H1 (cell line): Measurements from ENCODE around the gene BUB1B. TPM values are rescaled to one million over a fixed set of nuclear protein-coding genes. Genes with fewer than 3 reads are reported as not detected.

Experiments
- ASH2L ChIP-seq: fragments of 200-600, 300-600 bp; sonication (generic); IDR thresholded peaks from one replicate; pipeline ENCODE4 v1.7.1; 2017; ENCODE audit warnings: low read length
- BRCA1 ChIP-seq: IDR thresholded peaks from 2 replicates; pipeline ENCODE4 v1.6.1; 2012; ENCODE audit warnings: low read depth, low read length, improper control_type of control experiment
- CREB1 ChIP-seq: IDR thresholded peaks from 2 replicates; pipeline ENCODE4 v1.6.1; 2012; ENCODE audit warnings: inconsistent platforms
- E2F6 ChIP-seq: IDR thresholded peaks from 2 replicates; pipeline ENCODE4 v1.6.1; 2012; ENCODE audit warnings: inconsistent platforms
- EGR1 ChIP-seq: IDR thresholded peaks from 2 replicates; pipeline ENCODE4 v1.6.1; 2011; ENCODE audit warnings: low read depth, low read length, borderline replicate concordance
- EZH2 ChIP-seq: fragments of 200-600 bp; sonication (generic); IDR thresholded peaks from 2 replicates; pipeline ENCODE4 v1.7.1; 2012; ENCODE audit warnings: low read depth, mild to moderate bottlenecking, moderate library complexity, low read length, inconsistent platforms; ENCODE audit not compliant: severe bottlenecking
- HDAC2 ChIP-seq, 2 experiments: fragments of 300-600 bp in 1 of 2; sonication (generic) in 1 of 2; IDR thresholded peaks; 2 replicates each; pipeline ENCODE4 v1.6.1; 2011 to 2012; ENCODE audit warnings: low read depth in 2 of 2, low read length in 2 of 2, mild to moderate bottlenecking in 2 of 2, moderate library complexity in 2 of 2, borderline replicate concordance in 1 of 2, inconsistent platforms in 1 of 2
- MAFK ChIP-seq: IDR thresholded peaks from 2 replicates; pipeline ENCODE4 v1.6.1; 2012; ENCODE audit warnings: low read depth, mild to moderate bottlenecking, improper control_type of control experiment, low read length
- PHF8 ChIP-seq: fragments of 200-600 bp; sonication (generic); conservative IDR thresholded peaks from 2 replicates; pipeline ENCODE4 v1.7.1; 2012; ENCODE audit warnings: low read depth, mild to moderate bottlenecking, inconsistent platforms, low read length, moderate library complexity
- RAD21 ChIP-seq, 2 experiments: IDR thresholded peaks in 1 of 2; conservative IDR thresholded peaks in 1 of 2; 2 replicates each; pipeline ENCODE4 v1.6.1; 2011; ENCODE audit warnings: low read depth in 2 of 2, low read length in 2 of 2, improper control_type of control experiment in 1 of 2, inconsistent platforms in 1 of 2, mild to moderate bottlenecking in 1 of 2, moderate library complexity in 1 of 2
- RBBP5 ChIP-seq: IDR thresholded peaks from 2 replicates; pipeline ENCODE4 v1.7.1; 2012; ENCODE audit warnings: low read depth, mild to moderate bottlenecking, inconsistent platforms, low read length, moderate library complexity, borderline replicate concordance
- RFX5 ChIP-seq: IDR thresholded peaks from 2 replicates; pipeline ENCODE4 v1.6.1; 2011; ENCODE audit warnings: low read depth, low read length, improper control_type of control experiment, borderline replicate concordance
- RXRA ChIP-seq: IDR thresholded peaks from 2 replicates; pipeline ENCODE4 v1.6.1; 2011; ENCODE audit warnings: low read depth, mild to moderate bottlenecking, low read length, moderate library complexity; ENCODE audit not compliant: insufficient read depth
- SIN3A ChIP-seq, 2 experiments: IDR thresholded peaks in 1 of 2; conservative IDR thresholded peaks in 1 of 2; 2 replicates each; pipeline ENCODE4 v1.6.1; 2011 to 2012; ENCODE audit warnings: low read length in 2 of 2, improper control_type of control experiment in 1 of 2, low read depth in 1 of 2, mild to moderate bottlenecking in 1 of 2
- SP1 ChIP-seq: IDR thresholded peaks from 2 replicates; pipeline ENCODE4 v1.6.1; 2011; ENCODE audit warnings: low read depth, low read length
- SP2 ChIP-seq: IDR thresholded peaks from 2 replicates; pipeline ENCODE4 v1.6.1; 2012; ENCODE audit warnings: mild to moderate bottlenecking, low read length, inconsistent platforms
- SRF ChIP-seq: IDR thresholded peaks from 2 replicates; pipeline ENCODE4 v1.6.1; 2011; ENCODE audit warnings: mild to moderate bottlenecking, low read depth, low read length, moderate library complexity
- TAF1 ChIP-seq: IDR thresholded peaks from 2 replicates; pipeline ENCODE4 v1.6.1; 2011; ENCODE audit warnings: mild to moderate bottlenecking, low read depth, low read length
- TAF7 ChIP-seq: optimal IDR thresholded peaks from 2 replicates; pipeline ENCODE3; 2011; ENCODE audit warnings: low read depth, mild to moderate bottlenecking, inconsistent platforms, low read length, moderate library complexity, borderline replicate concordance
- TBP ChIP-seq: IDR thresholded peaks from 2 replicates; pipeline ENCODE4 v1.6.1; 2011; ENCODE audit warnings: low read depth, low read length, improper control_type of control experiment
- TCF12 ChIP-seq: IDR thresholded peaks from 2 replicates; pipeline ENCODE4 v1.6.1; 2011; ENCODE audit warnings: low read depth, mild to moderate bottlenecking, low read length
- YY1 ChIP-seq: IDR thresholded peaks from 2 replicates; pipeline ENCODE4 v1.6.1; 2011; ENCODE audit warnings: low read depth, mild to moderate bottlenecking, low read length
- polyA plus RNA-seq, 7 experiments: library from polyadenylated mRNA; depleted of rRNA in 3 of 7; stranded (reverse) in 5 of 7; unstranded in 2 of 7; fragments of >200 nt in 5 of 7; fragments of 200-250 nt in 2 of 7; gene quantifications; 1 replicate in 5 of 7; 2 replicates in 1 of 7; 4 replicates in 1 of 7; pipeline versions ENCODE4 v1.2.1 to v1.2.3, GENCODE V29; 2011 to 2013; ENCODE audit warnings: missing spikeins in 2 of 7, mixed read lengths in 2 of 7
- total RNA-seq: library from RNA; stranded (reverse); fragmentation: NEBNext Ultra II Directional; extraction: Animal tissue kit (Norgen Biotek cat#: 25700); gene quantifications from 2 replicates; pipeline ENCODE4 v1.2.1, GENCODE V29; 2021

The BUB1B gene
- total and polyA plus RNA-seq, 2 of the 8 experiments (the other 6 are each of a cell fraction or from before 2014, with no cell fraction given), result 48.9 to 144 TPM

- TF ChIP-seq SP1, result peak; percentile 79; the same call in 1 of the 2 replicates
- TF ChIP-seq YY1, result peak; percentile 94
- no peak for TF ChIP-seq RFX5
- TF ChIP-seq TCF12, result 0 out of 2 replicates have a peak, but pooled peaks have one; percentile 16
- TF ChIP-seq ASH2L, result peak; percentile 65
- peak; percentile 77 for TF ChIP-seq PHF8
- TF ChIP-seq RAD21 (IDR thresholded peaks at IDR 0.05 in 1 of 2, conservative IDR thresholded peaks at IDR 0.05 in 1 of 2; ENCODE audit: low read depth in 2 of 2, low read length in 2 of 2), result peak in 1 of 2 experiments; percentile 3; a peak in 2 of 4 replicates
- TF ChIP-seq SIN3A (conservative IDR thresholded peaks at IDR 0.05 in 1 of 2, IDR thresholded peaks at IDR 0.05 in 1 of 2; ENCODE audit: low read depth in 1 of 2, low read length in 2 of 2), result peak in 1 of 2 experiments; percentile 95; a peak in 2 of 4 replicates
- peak; percentile 77 for TF ChIP-seq CREB1
- TF ChIP-seq E2F6, result no peak
- no peak for TF ChIP-seq TAF7
- no peak for TF ChIP-seq SRF
- no peak for TF ChIP-seq SP2
- peak; percentile 87 for TF ChIP-seq TAF1
- TF ChIP-seq MAFK, result no peak
- no peak for TF ChIP-seq RXRA
- TF ChIP-seq TBP, result peak; percentile 77
- peak in 1 of 2 experiments; percentile 89; a peak in 2 of 4 replicates for TF ChIP-seq HDAC2 (IDR thresholded peaks at IDR 0.05; ENCODE audit: borderline replicate concordance in 1 of 2, low read depth in 2 of 2, low read length in 2 of 2)
- TF ChIP-seq EZH2, result no peak
- no peak for TF ChIP-seq EGR1
- peak; percentile 75 for TF ChIP-seq BRCA1
- peak; percentile 76; the same call in 1 of the 2 replicates for TF ChIP-seq RBBP5
Observed at GRCh38 chr15:40160689-40161688, at the start of gene BUB1B (continued).
